PC-9 (cell line): ENCODE data around the gene CACNA1A.

Source experiments
- CTCF ChIP-seq: fragments of 200-600 bp; sonication (generic); conservative IDR thresholded peaks from 2 replicates; pipeline ENCODE4 v1.6.1; 2017; ENCODE audit warnings: mixed run types, antibody characterized with exemption, mild to moderate bottlenecking, moderate library complexity
- EZH2 ChIP-seq: fragments of 200-600 bp; sonication (generic); IDR thresholded peaks from 2 replicates; pipeline ENCODE4 v1.8.0; 2017; ENCODE audit warnings: antibody characterized with exemption, low read depth

- no peak for TF ChIP-seq EZH2
- no peak for TF ChIP-seq CTCF
Observed at GRCh38 chr19:13554506-13555240, 48.4 kb upstream of the CACNA1A start.
